Panc1 (cell line): Measurements from ENCODE around the gene ARHGEF17.

Experiments
- POLR2AphosphoS5 ChIP-seq: IDR thresholded peaks from 2 replicates; pipeline ENCODE4 v1.6.1; 2012; ENCODE audit warnings: mild to moderate bottlenecking, low read depth, low read length, moderate library complexity
- TF ChIP-seq, protein P1 (sequence below): fragments of 450-650 bp; IDR thresholded peaks from 2 replicates; pipeline ENCODE4 v1.5.1; 2017; ENCODE audit warnings: mild to moderate bottlenecking

DNA sequence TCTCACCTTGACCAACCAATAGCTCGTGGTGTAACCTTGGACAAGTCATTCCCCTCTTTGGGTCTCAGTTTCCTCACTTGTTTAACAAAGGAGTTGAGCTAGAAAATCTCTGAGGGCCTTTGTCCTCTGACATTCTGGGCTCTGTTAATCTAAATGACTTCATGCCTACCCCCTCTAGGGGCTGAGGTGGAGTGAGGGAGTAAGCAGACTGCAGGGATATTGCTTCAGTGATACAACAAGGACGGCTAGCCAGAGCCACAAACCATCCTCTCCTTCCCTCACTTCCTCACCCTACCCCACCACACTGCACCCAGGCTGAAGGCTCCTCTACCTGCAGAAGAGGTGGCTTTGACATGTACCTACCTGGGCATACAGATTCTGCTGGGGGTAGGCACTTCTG is 103.0 kb downstream of the ARHGEF17 start:
- no peak for TF ChIP-seq POLR2AphosphoS5
- TF ChIP-seq, protein P1, sequence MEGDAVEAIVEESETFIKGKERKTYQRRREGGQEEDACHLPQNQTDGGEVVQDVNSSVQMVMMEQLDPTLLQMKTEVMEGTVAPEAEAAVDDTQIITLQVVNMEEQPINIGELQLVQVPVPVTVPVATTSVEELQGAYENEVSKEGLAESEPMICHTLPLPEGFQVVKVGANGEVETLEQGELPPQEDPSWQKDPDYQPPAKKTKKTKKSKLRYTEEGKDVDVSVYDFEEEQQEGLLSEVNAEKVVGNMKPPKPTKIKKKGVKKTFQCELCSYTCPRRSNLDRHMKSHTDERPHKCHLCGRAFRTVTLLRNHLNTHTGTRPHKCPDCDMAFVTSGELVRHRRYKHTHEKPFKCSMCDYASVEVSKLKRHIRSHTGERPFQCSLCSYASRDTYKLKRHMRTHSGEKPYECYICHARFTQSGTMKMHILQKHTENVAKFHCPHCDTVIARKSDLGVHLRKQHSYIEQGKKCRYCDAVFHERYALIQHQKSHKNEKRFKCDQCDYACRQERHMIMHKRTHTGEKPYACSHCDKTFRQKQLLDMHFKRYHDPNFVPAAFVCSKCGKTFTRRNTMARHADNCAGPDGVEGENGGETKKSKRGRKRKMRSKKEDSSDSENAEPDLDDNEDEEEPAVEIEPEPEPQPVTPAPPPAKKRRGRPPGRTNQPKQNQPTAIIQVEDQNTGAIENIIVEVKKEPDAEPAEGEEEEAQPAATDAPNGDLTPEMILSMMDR = no peak
